GM12891 (cell line): ENCODE data around the gene LRMDA.

Experiments used
- PAX5 ChIP-seq: IDR thresholded peaks from 2 replicates; pipeline ENCODE4 v1.6.1; 2011; ENCODE audit warnings: low read length, moderate library complexity, mild to moderate bottlenecking; ENCODE audit not compliant: insufficient read depth, severe bottlenecking
- POLR2A ChIP-seq: IDR thresholded peaks from 2 replicates; pipeline ENCODE4 v1.6.1; 2011; ENCODE audit warnings: low read depth, low read length, control low read depth
- POLR2AphosphoS5 ChIP-seq: IDR thresholded peaks from 2 replicates; pipeline ENCODE4 v1.6.1; 2011; ENCODE audit warnings: low read depth, low read length, control low read depth
- POU2F2 ChIP-seq: IDR thresholded peaks from 2 replicates; pipeline ENCODE4 v1.6.1; 2011; ENCODE audit warnings: low read depth, mild to moderate bottlenecking, control low read depth, low read length, moderate library complexity
- SPI1 ChIP-seq: IDR thresholded peaks from 2 replicates; pipeline ENCODE4 v1.6.1; 2011; ENCODE audit warnings: low read depth, low read length, control low read depth
- TAF1 ChIP-seq: IDR thresholded peaks from 2 replicates; pipeline ENCODE4 v1.6.1; 2011; ENCODE audit warnings: low read depth, low read length, control low read depth

DNA sequence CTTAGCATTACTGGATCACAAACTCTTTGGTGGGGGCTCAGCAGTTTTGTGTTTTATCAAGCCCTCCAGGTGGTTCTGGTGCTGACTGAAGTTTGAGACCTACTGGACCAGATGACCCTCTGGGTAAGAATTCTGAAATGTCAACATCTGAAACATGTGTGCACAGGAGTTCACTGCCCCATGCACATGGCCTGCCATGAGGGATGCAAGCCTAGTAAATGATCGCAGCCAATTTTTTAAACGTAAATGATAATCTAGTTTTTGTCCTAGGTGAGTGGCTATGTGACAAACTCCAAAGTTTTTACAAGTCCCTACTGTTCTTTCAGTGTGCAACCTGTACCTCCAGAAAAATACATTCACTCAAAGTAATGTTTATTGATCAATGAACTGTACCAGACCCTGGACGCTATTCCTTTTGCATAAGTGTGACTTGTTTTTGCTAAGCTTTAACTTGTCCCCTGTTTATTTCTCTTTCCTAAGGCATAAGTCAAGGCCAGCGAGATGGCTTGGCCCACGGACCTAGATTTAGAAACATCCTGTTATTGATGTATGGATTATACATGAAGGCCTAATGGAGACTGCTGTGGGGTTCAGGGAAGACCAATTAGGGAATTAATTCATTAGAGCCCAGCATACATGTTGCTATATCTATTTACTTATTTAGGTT lies 531.1 kb downstream of the LRMDA start:
- no peak for TF ChIP-seq POLR2A
- TF ChIP-seq POLR2AphosphoS5 = no peak
- no peak for TF ChIP-seq SPI1
- TF ChIP-seq TAF1 = no peak
- no peak for TF ChIP-seq POU2F2
- TF ChIP-seq PAX5 = no peak
